ENCODE data around the gene RARA. TPM values are rescaled to one million over a fixed set of nuclear protein-coding genes. Genes with fewer than 3 reads are reported as not detected.

RARA gene
- total RNA-seq, 1 experiment from 2014 or later, result 12.2 TPM

DNA sequence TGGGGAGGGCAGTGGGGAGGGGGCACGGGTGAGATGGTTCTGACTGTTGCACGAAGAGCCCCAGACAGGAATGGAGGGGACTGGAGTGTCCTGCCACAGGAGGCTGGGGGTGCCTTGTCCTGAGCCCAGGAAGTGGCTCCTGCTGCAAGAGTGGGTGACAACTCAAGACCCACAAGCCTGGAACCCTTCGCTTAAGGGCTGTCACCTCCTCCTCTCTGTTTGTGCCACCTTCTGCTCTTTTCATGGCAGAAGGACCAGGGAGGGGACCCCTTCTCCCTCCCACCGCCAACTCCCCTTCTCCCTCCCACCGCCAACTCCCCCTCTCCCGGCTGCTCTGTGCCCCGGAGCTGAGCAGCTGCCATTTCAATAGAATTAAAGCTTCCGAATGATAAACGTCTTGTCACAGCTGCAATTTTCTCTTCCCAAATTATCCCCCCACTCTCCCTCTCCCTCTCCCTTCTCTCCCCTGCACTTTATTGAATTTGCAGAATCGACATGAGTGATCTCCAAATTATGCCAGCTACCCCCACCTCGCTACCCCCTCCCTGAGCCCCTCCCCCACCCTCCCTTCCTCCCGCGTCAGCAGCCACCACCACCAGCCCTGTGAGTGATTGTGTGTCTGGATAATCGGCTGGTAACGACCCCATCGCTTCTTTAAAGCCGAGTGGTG is 41.8 kb downstream of the RARA start:
- TF ChIP-seq, protein P1, sequence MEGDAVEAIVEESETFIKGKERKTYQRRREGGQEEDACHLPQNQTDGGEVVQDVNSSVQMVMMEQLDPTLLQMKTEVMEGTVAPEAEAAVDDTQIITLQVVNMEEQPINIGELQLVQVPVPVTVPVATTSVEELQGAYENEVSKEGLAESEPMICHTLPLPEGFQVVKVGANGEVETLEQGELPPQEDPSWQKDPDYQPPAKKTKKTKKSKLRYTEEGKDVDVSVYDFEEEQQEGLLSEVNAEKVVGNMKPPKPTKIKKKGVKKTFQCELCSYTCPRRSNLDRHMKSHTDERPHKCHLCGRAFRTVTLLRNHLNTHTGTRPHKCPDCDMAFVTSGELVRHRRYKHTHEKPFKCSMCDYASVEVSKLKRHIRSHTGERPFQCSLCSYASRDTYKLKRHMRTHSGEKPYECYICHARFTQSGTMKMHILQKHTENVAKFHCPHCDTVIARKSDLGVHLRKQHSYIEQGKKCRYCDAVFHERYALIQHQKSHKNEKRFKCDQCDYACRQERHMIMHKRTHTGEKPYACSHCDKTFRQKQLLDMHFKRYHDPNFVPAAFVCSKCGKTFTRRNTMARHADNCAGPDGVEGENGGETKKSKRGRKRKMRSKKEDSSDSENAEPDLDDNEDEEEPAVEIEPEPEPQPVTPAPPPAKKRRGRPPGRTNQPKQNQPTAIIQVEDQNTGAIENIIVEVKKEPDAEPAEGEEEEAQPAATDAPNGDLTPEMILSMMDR (IDR thresholded peaks at IDR 0.05; ENCODE audit: unreplicated experiment), result no peak
- Mint-ChIP-seq H3K4me3 (ENCODE audit: unreplicated experiment) (no peak overlapping the region), H3K27me3 (ENCODE audit: insufficient read depth, unreplicated experiment) (no peaks in the 10 kb centered on the region), H3K27ac (ENCODE audit: low read depth, unreplicated experiment) (no peak overlapping the region), H3K4me1 (ENCODE audit: insufficient read depth, unreplicated experiment) (peaks cover 37% of the 10 kb centered on the region), H3K9me3 (ENCODE audit: unreplicated experiment) (no peaks in the 10 kb centered on the region), H3K36me3 (ENCODE audit: insufficient read depth, unreplicated experiment) (peaks cover 22% of the 10 kb centered on the region)
- POLR2A ChIA-PET, result interaction anchor here (1.1 to 4.7 kb wide), 2 partner anchors 35 to 41 kb away, joined by 5 to 24 read pairs; no protein-coding TSS in a partner anchor
- BruUV-seq (replicated peaks), result no TSS peak
- CTCF ChIA-PET, result interaction anchor here (0.6 to 15.7 kb wide), 4 partner anchors 10 to 1298 kb away, joined by 3 to 396 read pairs (median 4); partner anchors contain the start of gene RARA
- DNase-seq (ENCODE audit: unreplicated experiment), result no peak
- intact Hi-C loops (cut with micrococcal nuclease), result no loop called here

DNA sequence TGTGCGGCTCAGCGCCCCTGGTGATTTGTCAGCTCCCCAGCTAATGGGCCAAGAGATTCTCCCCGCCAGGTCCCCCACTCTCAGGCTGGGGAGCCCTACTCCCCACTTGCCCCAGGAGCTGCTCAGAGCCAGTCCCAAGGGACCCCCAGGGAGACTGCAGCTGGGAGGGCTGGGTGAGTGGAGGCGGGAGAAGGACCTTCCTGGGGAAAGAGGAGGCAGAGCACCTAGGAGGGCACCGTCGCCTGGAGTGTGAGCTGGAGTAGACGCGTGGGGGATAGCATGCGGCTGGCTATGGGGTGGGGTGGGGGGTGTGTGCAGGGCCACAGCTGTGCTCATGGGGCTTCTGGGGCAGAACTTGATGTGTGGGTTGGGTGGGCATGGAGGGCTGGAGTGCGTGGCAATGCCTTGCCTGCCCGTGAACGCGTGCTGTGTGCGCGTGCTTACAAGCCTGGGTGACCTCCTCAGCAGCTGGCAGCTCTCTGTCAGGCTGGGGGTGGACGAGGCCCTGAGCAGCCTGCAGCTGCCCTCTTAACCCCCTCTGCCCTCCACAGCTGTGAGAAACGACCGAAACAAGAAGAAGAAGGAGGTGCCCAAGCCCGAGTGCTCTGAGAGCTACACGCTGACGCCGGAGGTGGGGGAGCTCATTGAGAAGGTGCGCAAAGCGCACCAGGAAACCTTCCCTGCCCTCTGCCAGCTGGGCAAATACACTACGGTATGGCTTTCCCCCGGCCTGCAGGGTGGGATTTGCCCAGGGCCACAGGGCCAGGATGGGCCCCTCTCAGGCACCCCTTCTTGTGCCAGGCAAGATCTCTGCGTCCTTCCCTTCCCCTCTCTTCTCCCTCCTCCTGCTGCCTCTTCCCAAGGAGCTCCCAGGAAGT is 42.6 kb downstream of the RARA start:
- Mint-ChIP-seq H3K27me3 (ENCODE audit: insufficient read depth, unreplicated experiment) (no peaks in the 10 kb centered on the region), H3K4me3 (ENCODE audit: unreplicated experiment) (no peak overlapping the region), H3K27ac (ENCODE audit: low read depth, unreplicated experiment) (no peak overlapping the region), H3K4me1 (ENCODE audit: insufficient read depth, unreplicated experiment) (peaks cover 30% of the 10 kb centered on the region), H3K9me3 (ENCODE audit: unreplicated experiment) (no peaks in the 10 kb centered on the region), H3K36me3 (ENCODE audit: insufficient read depth, unreplicated experiment) (peaks cover 27% of the 10 kb centered on the region)
- BruUV-seq (replicated peaks), result no TSS peak
- ChIA-PET POLR2A (interaction anchor here (0.6 to 4.7 kb wide), 5 partner anchors 36 to 238 kb away, joined by 3 to 24 read pairs (median 3); no protein-coding TSS in a partner anchor), CTCF (interaction anchor here (0.6 to 15.7 kb wide), 9 partner anchors 9 to 1298 kb away, joined by 3 to 396 read pairs (median 4); partner anchors contain the start of gene RARA)
- no peak for DNase-seq (ENCODE audit: unreplicated experiment)
- intact Hi-C loops (cut with micrococcal nuclease), result no loop called here
- TF ChIP-seq, protein P1 (IDR thresholded peaks at IDR 0.05; ENCODE audit: unreplicated experiment), result no peak

DNA sequence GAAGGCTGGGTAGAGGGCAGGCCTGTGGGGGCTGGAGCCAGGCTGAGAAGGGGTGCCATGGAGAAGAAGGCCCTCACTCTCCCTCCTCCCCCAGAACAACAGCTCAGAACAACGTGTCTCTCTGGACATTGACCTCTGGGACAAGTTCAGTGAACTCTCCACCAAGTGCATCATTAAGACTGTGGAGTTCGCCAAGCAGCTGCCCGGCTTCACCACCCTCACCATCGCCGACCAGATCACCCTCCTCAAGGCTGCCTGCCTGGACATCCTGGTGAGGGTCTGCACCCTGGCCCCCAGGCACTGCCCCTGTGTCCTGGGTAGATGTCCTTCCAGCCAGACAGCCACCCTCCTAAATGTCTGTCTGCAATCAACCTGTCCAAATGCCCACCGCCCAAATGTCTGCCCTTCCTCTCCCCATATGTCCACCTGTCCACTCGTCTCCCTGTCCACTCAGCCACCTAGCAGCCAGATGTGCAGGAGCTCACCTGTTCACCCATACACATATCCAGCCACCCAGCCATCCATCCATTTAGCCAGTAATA is 43.3 kb downstream of the RARA start:
- peaks cover 25% of the 10 kb centered on the region for H3K4me1 Mint-ChIP-seq (ENCODE audit: insufficient read depth, unreplicated experiment)
- TF ChIP-seq, protein P1 (IDR thresholded peaks at IDR 0.05; ENCODE audit: unreplicated experiment), result no peak
- no TSS peak for BruUV-seq (replicated peaks)
- no peak overlapping the region for H3K27ac Mint-ChIP-seq (ENCODE audit: low read depth, unreplicated experiment)
- intact Hi-C loops (cut with micrococcal nuclease), result no loop called here
- no peak for DNase-seq (ENCODE audit: unreplicated experiment)
- POLR2A ChIA-PET, result interaction anchor here (0.6 to 1.0 kb wide), 4 partner anchors 40 to 239 kb away, joined by 3 to 5 read pairs (median 3); no protein-coding TSS in a partner anchor
- H3K27me3 Mint-ChIP-seq (ENCODE audit: insufficient read depth, unreplicated experiment), result no peaks in the 10 kb centered on the region
- CTCF ChIA-PET, result interaction anchor here (0.6 to 15.7 kb wide), 7 partner anchors 8 to 208 kb away, joined by 3 to 396 read pairs (median 4); partner anchors contain the start of gene RARA
- H3K4me3 Mint-ChIP-seq (ENCODE audit: unreplicated experiment), result no peak overlapping the region
- peaks cover 29% of the 10 kb centered on the region for H3K36me3 Mint-ChIP-seq (ENCODE audit: insufficient read depth, unreplicated experiment)
- H3K9me3 Mint-ChIP-seq (ENCODE audit: unreplicated experiment), result no peaks in the 10 kb centered on the region

Measured in MCF 10A (cell line).